GM15510 (cell line): Measurements from ENCODE around the gene ZNF607.

ENCODE experiments used
- POLR2A ChIP-seq: IDR thresholded peaks from 3 replicates; pipeline ENCODE4 v1.6.1; 2011; ENCODE audit warnings: borderline replicate concordance; ENCODE audit not compliant: insufficient read length; ENCODE audit errors: extremely low read depth

Gene ZNF607

GRCh38 chr19:37669450-37669914 lies 50.1 kb downstream of the ZNF607 start:
- no peak for TF ChIP-seq POLR2A

GRCh38 chr19:37655689-37656371 lies 63.7 kb downstream of the ZNF607 start:
- peak; percentile 55 for TF ChIP-seq POLR2A

GRCh38 chr19:37655301-37655688 lies 64.3 kb downstream of the ZNF607 start, which contains the start of gene ZFP30:
ZFP30 (minus strand) TSS chr19:37655465; CDS start chr19:37647822, 7,643 bp downstream.
- no peak for TF ChIP-seq POLR2A

GRCh38 chr19:37654629-37655300 lies 64.8 kb downstream of the ZNF607 start:
- TF ChIP-seq POLR2A = peak; percentile 20

- no peak for TF ChIP-seq POLR2A
Observed at GRCh38 chr19:37654118-37654517, 65.4 kb downstream of the ZNF607 start.
